H1 (cell line): Measurements from ENCODE around the gene NECTIN1. TPM values are rescaled to one million over a fixed set of nuclear protein-coding genes. Genes with fewer than 3 reads are reported as not detected.

Experiments used
- CTCF ChIA-PET: fragments of 300-600 bp; sonication (Branson Sonifier 250); formaldehyde crosslinking; loops from one replicate; lab custom pipeline; 2021; ENCODE audit not compliant: partially characterized antibody; lab: Charles Lee
- POLR2A ChIA-PET: fragments of 300-600 bp; sonication (Branson Sonifier 250); formaldehyde crosslinking; loops from one replicate; lab custom pipeline; 2021; ENCODE audit warnings: inconsistent platforms; ENCODE audit not compliant: partially characterized antibody; lab: Charles Lee
- DNase-seq, 2 experiments: peaks; one replicate each; pipeline versions ENCODE4 v3.0.0 to v3.0.0-alpha.2; 2010 to 2022; ENCODE audit warnings: low spot score in 2 of 2, low read depth in 1 of 2, mixed read lengths in 1 of 2
- FAIRE-seq: peaks from 2 replicates; lab custom pipeline; 2011; peaks lifted over from hg19 to GRCh38; lab: Jason Lieb, UNC
- H2AFZ ChIP-seq: 2 replicates; pipeline ENCODE4 v1.8.1; 2012; ENCODE audit warnings: low read length, inconsistent platforms
- H2AK5ac ChIP-seq: 2 replicates; pipeline ENCODE4 v1.6.1; 2013; ENCODE audit warnings: low read depth, low read length
- H2BK120ac ChIP-seq: replicated peaks from 2 replicates; pipeline ENCODE3; 2013; ENCODE audit warnings: low read depth, low read length, inconsistent platforms
- H2BK12ac ChIP-seq: 2 replicates; pipeline ENCODE4 v1.6.1; 2013; ENCODE audit warnings: low read depth, low read length
- H2BK15ac ChIP-seq: 2 replicates; pipeline ENCODE4 v1.6.1; 2013; ENCODE audit warnings: low read length
- H2BK20ac ChIP-seq: 2 replicates; pipeline ENCODE4 v1.6.1; 2013; ENCODE audit warnings: low read length
- H2BK5ac ChIP-seq: 2 replicates; pipeline ENCODE4 v1.6.1; 2013; ENCODE audit warnings: low read depth, low read length
- H3K14ac ChIP-seq: 2 replicates; pipeline ENCODE4 v1.6.1; 2013; ENCODE audit warnings: inconsistent platforms; ENCODE audit not compliant: insufficient read length
- H3K18ac ChIP-seq: 2 replicates; pipeline ENCODE4 v1.6.1; 2013; ENCODE audit warnings: low read length; ENCODE audit errors: extremely low read depth
- H3K23ac ChIP-seq: 2 replicates; pipeline ENCODE4 v1.6.1; 2013; ENCODE audit warnings: inconsistent platforms; ENCODE audit not compliant: insufficient read length
- H3K23me2 ChIP-seq: 2 replicates; pipeline ENCODE4 v1.6.1; 2013; ENCODE audit warnings: low read depth, low read length
- H3K27ac ChIP-seq: 2 replicates; pipeline ENCODE4 v1.6.1; 2011; ENCODE audit warnings: low read depth, low read length, inconsistent platforms
- H3K27me3 ChIP-seq, 4 experiments: replicated peaks in 1 of 4; 1 replicate in 1 of 4; 2 replicates in 3 of 4; pipeline versions ENCODE4 v1.6.1 to v1.8.1; 2011 to 2013; ENCODE audit warnings: low read length in 3 of 4, mild to moderate bottlenecking in 3 of 4, inconsistent platforms in 2 of 4, mixed read lengths in 2 of 4, moderate library complexity in 1 of 4; ENCODE audit not compliant: control insufficient read depth in 3 of 4, insufficient read depth in 3 of 4; ENCODE audit errors: extremely low read depth in 1 of 4
- H3K36me3 ChIP-seq, 4 experiments: 2 replicates each; pipeline versions ENCODE4 v1.6.1 to v1.8.1; 2011 to 2013; ENCODE audit warnings: mild to moderate bottlenecking in 4 of 4, low read length in 3 of 4, moderate library complexity in 2 of 4, control low read depth in 1 of 4, inconsistent platforms in 1 of 4; ENCODE audit not compliant: insufficient read depth in 4 of 4, control insufficient read depth in 2 of 4
- H3K4ac ChIP-seq: replicated peaks from 2 replicates; pipeline ENCODE3; 2013; ENCODE audit warnings: low read length, low read depth, mixed read lengths, inconsistent platforms; ENCODE audit not compliant: insufficient read length
- H3K4me1 ChIP-seq, 4 experiments: replicated peaks in 1 of 4; 1 replicate in 1 of 4; 2 replicates in 3 of 4; pipeline versions ENCODE4 v1.6.1 to v1.8.1; 2011 to 2013; ENCODE audit warnings: low read length in 3 of 4, inconsistent platforms in 2 of 4, mixed read lengths in 1 of 4; ENCODE audit not compliant: insufficient read depth in 4 of 4, control insufficient read depth in 3 of 4
- H3K4me2 ChIP-seq, 2 experiments: 2 replicates each; pipeline versions ENCODE4 v1.6.1 to v1.8.1; 2011 to 2013; ENCODE audit warnings: low read depth in 2 of 2, low read length in 2 of 2, control low read depth in 1 of 2, inconsistent platforms in 1 of 2, mild to moderate bottlenecking in 1 of 2; ENCODE audit not compliant: insufficient read depth in 1 of 2
- H3K4me3 ChIP-seq, 4 experiments: fragments of 200-600, 300-600 bp in 1 of 4; sonication (generic), shearing (Covaris generic), sonication (Bioruptor Twin) in 1 of 4; 2 replicates each; pipeline versions ENCODE4 v1.5.1 to v1.8.1; 2011 to 2016; ENCODE audit warnings: low read length in 4 of 4, low read depth in 3 of 4, control low read depth in 2 of 4, inconsistent platforms in 2 of 4, mild to moderate bottlenecking in 2 of 4, mixed read lengths in 1 of 4, moderate library complexity in 1 of 4; ENCODE audit not compliant: insufficient read depth in 2 of 4; ENCODE audit errors: extremely low read depth in 1 of 4
- H3K56ac ChIP-seq: replicated peaks from 2 replicates; pipeline ENCODE3; 2013; ENCODE audit warnings: low read depth, mild to moderate bottlenecking, mixed read lengths, low read length, inconsistent platforms; ENCODE audit not compliant: insufficient read length
- H3K79me1 ChIP-seq: 2 replicates; pipeline ENCODE4 v1.6.1; 2013; ENCODE audit warnings: low read depth, low read length, control low read depth
- H3K79me2 ChIP-seq, 2 experiments: 2 replicates each; pipeline versions ENCODE4 v1.6.1 to v1.8.1; 2012 to 2013; ENCODE audit warnings: low read length in 2 of 2, mild to moderate bottlenecking in 2 of 2, inconsistent platforms in 1 of 2; ENCODE audit not compliant: insufficient read depth in 2 of 2, control insufficient read depth in 1 of 2
- H3K9ac ChIP-seq, 4 experiments: replicated peaks in 1 of 4; 1 replicate in 1 of 4; 2 replicates in 3 of 4; pipeline versions ENCODE4 v1.6.1 to v1.8.1; 2011 to 2013; ENCODE audit warnings: low read depth in 3 of 4, low read length in 3 of 4, control low read depth in 2 of 4, mild to moderate bottlenecking in 2 of 4, moderate library complexity in 2 of 4, inconsistent platforms in 1 of 4; ENCODE audit errors: extremely low read depth in 1 of 4
- H3K9me3 ChIP-seq, 2 experiments: 2 replicates each; pipeline versions ENCODE4 v1.6.1 to v1.8.1; 2012 to 2013; ENCODE audit warnings: mild to moderate bottlenecking in 2 of 2, moderate library complexity in 2 of 2, control low read depth in 1 of 2, inconsistent platforms in 1 of 2, low read depth in 1 of 2, low read length in 1 of 2, mixed read lengths in 1 of 2; ENCODE audit not compliant: insufficient read depth in 2 of 2
- H4K20me1 ChIP-seq, 2 experiments: replicated peaks in 1 of 2; 2 replicates each; pipeline versions ENCODE3 to v1.8.1; 2011 to 2013; ENCODE audit warnings: inconsistent platforms in 2 of 2, low read length in 2 of 2, mild to moderate bottlenecking in 1 of 2; ENCODE audit not compliant: insufficient read depth in 2 of 2, control insufficient read depth in 1 of 2
- H4K5ac ChIP-seq: 2 replicates; pipeline ENCODE4 v1.6.1; 2013; ENCODE audit warnings: low read length, low read depth, mixed read lengths, inconsistent platforms; ENCODE audit not compliant: insufficient read length
- H4K8ac ChIP-seq: 2 replicates; pipeline ENCODE4 v1.8.0; 2013; ENCODE audit warnings: mild to moderate bottlenecking, moderate library complexity, low read length, inconsistent platforms; ENCODE audit not compliant: insufficient read depth; ENCODE audit errors: extremely low read depth
- H4K91ac ChIP-seq: replicated peaks from 2 replicates; pipeline ENCODE3; 2013; ENCODE audit warnings: low read length, mixed read lengths, inconsistent platforms; ENCODE audit not compliant: insufficient read length
- KDM5A ChIP-seq: fragments of 200-600 bp; IDR thresholded peaks from 2 replicates; pipeline ENCODE4 v1.7.1; 2012; ENCODE audit warnings: mild to moderate bottlenecking, low read length, inconsistent platforms, mixed read lengths
- POLR2A ChIP-seq, 2 experiments: IDR thresholded peaks; 1 replicate in 1 of 2; 2 replicates in 1 of 2; pipeline ENCODE4 v1.6.1; 2011; ENCODE audit warnings: low read depth in 2 of 2, low read length in 2 of 2, mild to moderate bottlenecking in 2 of 2; ENCODE audit errors: control extremely low read depth in 1 of 2
- RAD21 ChIP-seq, 2 experiments: IDR thresholded peaks in 1 of 2; conservative IDR thresholded peaks in 1 of 2; 2 replicates each; pipeline ENCODE4 v1.6.1; 2011; ENCODE audit warnings: low read depth in 2 of 2, low read length in 2 of 2, improper control_type of control experiment in 1 of 2, inconsistent platforms in 1 of 2, mild to moderate bottlenecking in 1 of 2, moderate library complexity in 1 of 2
- WGBS, 2 experiments: shearing (Covaris generic) in 1 of 2; methylation state at CpG; one replicate each; pipeline versions ENCODE4 v1.1.6 to v1.1.7; 2013 to 2015; ENCODE audit warnings: low lambda C conversion rate in 2 of 2, mixed read lengths in 2 of 2, inconsistent platforms in 1 of 2, low coverage in 1 of 2, missing lambda C conversion rate in 1 of 2; ENCODE audit not compliant: insufficient replicate concordance in 2 of 2, insufficient coverage in 1 of 2, insufficient read length in 1 of 2; ENCODE audit errors: extremely low coverage in 1 of 2, missing lambda C conversion rate in 1 of 2; 5-methylcytosine and 5-hydroxymethylcytosine counted together
- polyA plus RNA-seq, 7 experiments: library from polyadenylated mRNA; depleted of rRNA in 3 of 7; stranded (reverse) in 5 of 7; unstranded in 2 of 7; fragments of >200 nt in 5 of 7; fragments of 200-250 nt in 2 of 7; gene quantifications; 1 replicate in 5 of 7; 2 replicates in 1 of 7; 4 replicates in 1 of 7; pipeline versions ENCODE4 v1.2.1 to v1.2.3, GENCODE V29; 2011 to 2013; ENCODE audit warnings: missing spikeins in 2 of 7, mixed read lengths in 2 of 7
- total RNA-seq: library from RNA; stranded (reverse); fragmentation: NEBNext Ultra II Directional; extraction: Animal tissue kit (Norgen Biotek cat#: 25700); gene quantifications from 2 replicates; pipeline ENCODE4 v1.2.1, GENCODE V29; 2021
- TF ChIP-seq, protein P1 (sequence below): IDR thresholded peaks from 2 replicates; pipeline ENCODE4 v1.6.1; 2012; ENCODE audit warnings: inconsistent platforms

NECTIN1 gene
- total and polyA plus RNA-seq, 2 of the 8 experiments (the other 6 are each of a cell fraction or from before 2014, with no cell fraction given): 43.2 to 97.7 TPM

- Histone ChIP-seq H3K27ac (no peak overlapping the region), H4K20me1 (peaks cover 0 to 2% of the 10 kb centered on the region in 2 experiments)
- no peak for TF ChIP-seq RAD21 (IDR thresholded peaks at IDR 0.05 in 1 of 2, conservative IDR thresholded peaks at IDR 0.05 in 1 of 2; ENCODE audit: low read depth in 2 of 2, low read length in 2 of 2)
- no peak for TF ChIP-seq POLR2A (IDR thresholded peaks at IDR 0.05; ENCODE audit: control extremely low read depth in 1 of 2, low read depth in 2 of 2, low read length in 2 of 2)
- TF ChIP-seq, protein P1, sequence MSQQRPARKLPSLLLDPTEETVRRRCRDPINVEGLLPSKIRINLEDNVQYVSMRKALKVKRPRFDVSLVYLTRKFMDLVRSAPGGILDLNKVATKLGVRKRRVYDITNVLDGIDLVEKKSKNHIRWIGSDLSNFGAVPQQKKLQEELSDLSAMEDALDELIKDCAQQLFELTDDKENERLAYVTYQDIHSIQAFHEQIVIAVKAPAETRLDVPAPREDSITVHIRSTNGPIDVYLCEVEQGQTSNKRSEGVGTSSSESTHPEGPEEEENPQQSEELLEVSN: no peak
- no peak for TF ChIP-seq KDM5A
- TF ChIP-seq, all 59 proteins: peak for 0
- Histone ChIP-seq H3K23ac (no peak overlapping the region), H4K5ac (no peak overlapping the region), H3K18ac (no peak overlapping the region), H3K56ac (no peak overlapping the region), H4K91ac (peak overlapping the region; percentile 17), H2AFZ (no peak overlapping the region), H3K79me2 (no peaks in the 10 kb centered on the region), H2BK15ac (peak overlapping the region; percentile 97; the same call in 1 of the 2 replicates), H3K4me1 (peaks cover 5 to 30% (median 17%) of the 10 kb centered on the region in 4 experiments), H3K14ac (no peak overlapping the region), H3K79me1 (no peaks in the 10 kb centered on the region), H3K36me3 (no peaks in the 10 kb centered on the region), H4K8ac (no peak overlapping the region; the same call in 1 of the 2 replicates), H2AK5ac (no peak overlapping the region; the same call in 1 of the 2 replicates), H3K4ac (peak overlapping the region; percentile 44), H3K9me3 (no peaks in the 10 kb centered on the region), H3K23me2 (no peaks in the 10 kb centered on the region), H3K4me3 (no peak overlapping the region), H2BK12ac (no peak overlapping the region), H2BK5ac (peak overlapping the region; percentile 66; the same call in 1 of the 2 replicates), H2BK20ac (no peak overlapping the region), H3K9ac (no peak overlapping the region), H3K27me3 (no peaks in the 10 kb centered on the region; a peak in 2 of 7 replicates), H2BK120ac (no peak overlapping the region), H3K4me2 (no peak overlapping the region)
- POLR2A ChIA-PET: interaction anchor here (0.6 kb wide), 1 partner anchor 170 kb away, joined by 3 read pairs; no protein-coding TSS in a partner anchor
- FAIRE-seq (no peak), DNase-seq (no peak)
- WGBS, 2 experiments: 83% methylated on average over 5 of the region's 5 CpGs; no CpG with 5 or more reads in 1 of the 2 experiments
- CTCF ChIA-PET: interaction anchor here (0.5 to 14.8 kb wide), 37 partner anchors 9 to 484 kb away, joined by 3 to 245 read pairs (median 5); partner anchors contain the start of gene NECTIN1
Measured at GRCh38 chr11:119623682-119624081, 105.3 kb downstream of the NECTIN1 start.
